Osteocyte (in vitro differentiated cells): ENCODE data around the gene JADE3. TPM values are rescaled to one million over a fixed set of nuclear protein-coding genes. Genes with fewer than 3 reads are reported as not detected.

ENCODE experiments used
- DNase-seq: peaks from one replicate; pipeline ENCODE4 v3.0.0; 2021; ENCODE audit warnings: mixed read lengths; ENCODE audit not compliant: unreplicated experiment; ENCODE audit errors: extremely low spot score
- H3K27ac Mint-ChIP-seq: one replicate; pipeline ENCODE4 v1.8.0; 2021; ENCODE audit warnings: mild to moderate bottlenecking, mixed read lengths; ENCODE audit not compliant: unreplicated experiment
- H3K27me3 Mint-ChIP-seq: one replicate; pipeline ENCODE4 v1.8.0; 2021; ENCODE audit warnings: mixed read lengths; ENCODE audit not compliant: unreplicated experiment
- H3K36me3 Mint-ChIP-seq: one replicate; pipeline ENCODE4 v1.8.0; 2021; ENCODE audit warnings: mixed read lengths; ENCODE audit not compliant: unreplicated experiment
- H3K4me1 Mint-ChIP-seq: one replicate; pipeline ENCODE4 v1.8.0; 2021; ENCODE audit warnings: mixed read lengths; ENCODE audit not compliant: unreplicated experiment
- H3K4me3 Mint-ChIP-seq: one replicate; pipeline ENCODE4 v1.8.0; 2021; ENCODE audit warnings: mild to moderate bottlenecking, moderate library complexity, mixed read lengths; ENCODE audit not compliant: unreplicated experiment
- H3K9me3 Mint-ChIP-seq: one replicate; pipeline ENCODE4 v1.8.0; 2021; ENCODE audit warnings: mixed read lengths; ENCODE audit not compliant: unreplicated experiment
- CTCF ChIP-seq: fragments of 200-600 bp; sonication (generic); IDR thresholded peaks from 2 replicates; pipeline ENCODE4 v1.5.0; 2021; ENCODE audit warnings: antibody characterized with exemption, mild to moderate bottlenecking, moderate library complexity
- total RNA-seq: library from RNA; stranded (reverse); gene quantifications from 2 replicates; pipeline ENCODE4 v1.2.1, GENCODE V29; 2021

The JADE3 gene
- total RNA-seq, 1 donor from 2014 or later = 11.2 TPM

DNA sequence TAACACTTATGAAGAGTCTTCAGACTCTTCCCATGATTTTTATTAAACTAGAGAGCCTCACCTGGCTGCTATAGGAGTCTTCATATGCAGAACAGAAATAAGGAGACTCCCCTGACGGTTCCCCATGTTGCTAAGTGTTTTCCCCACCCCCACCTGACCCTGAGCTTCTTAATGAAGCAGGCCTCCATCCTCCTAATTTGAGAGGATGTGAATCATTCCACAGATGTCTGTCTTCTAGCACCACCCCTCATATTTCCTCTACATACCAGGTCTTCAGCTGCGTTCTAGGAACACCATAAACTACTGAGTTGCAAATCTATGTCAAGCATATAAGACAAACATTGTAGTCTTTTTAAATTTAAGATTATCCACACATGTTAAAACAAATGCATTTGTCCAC, 38.5 kb upstream of the JADE3 start:
- Mint-ChIP-seq H3K27ac (no peak overlapping the region), H3K27me3 (no peaks in the 10 kb centered on the region), H3K36me3 (peaks cover 2% of the 10 kb centered on the region), H3K4me3 (no peak overlapping the region), H3K9me3 (peaks cover 3% of the 10 kb centered on the region), H3K4me1 (peaks cover 12% of the 10 kb centered on the region)
- no peak for DNase-seq
- no peak for TF ChIP-seq CTCF

DNA sequence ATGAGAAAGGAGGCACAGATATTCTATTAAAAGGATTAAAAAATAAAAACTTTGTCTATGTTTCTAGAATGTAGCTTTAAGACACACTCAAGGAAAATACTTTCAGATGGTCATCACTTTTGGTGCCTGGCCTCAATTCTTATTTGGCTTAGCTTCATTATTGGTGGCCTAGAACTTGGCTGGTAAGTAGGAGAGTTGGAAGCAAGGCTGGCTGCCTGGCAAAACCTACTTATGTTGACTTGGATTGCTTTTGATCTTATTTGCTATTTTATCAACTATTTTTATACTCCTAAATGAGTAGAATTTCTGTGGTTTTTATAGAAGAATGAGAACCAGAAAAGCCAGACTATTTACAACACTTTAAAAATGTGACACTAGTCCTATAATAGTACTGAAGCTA, 35.3 kb upstream of the JADE3 start:
- Mint-ChIP-seq H3K27me3 (no peaks in the 10 kb centered on the region), H3K27ac (no peak overlapping the region), H3K4me1 (peaks cover 12% of the 10 kb centered on the region), H3K9me3 (peaks cover 3% of the 10 kb centered on the region), H3K4me3 (no peak overlapping the region), H3K36me3 (peaks cover 2% of the 10 kb centered on the region)
- TF ChIP-seq CTCF = no peak
- DNase-seq = no peak

GRCh38 chrX:46882266-46882665, 30.0 kb upstream of the JADE3 start:
- Mint-ChIP-seq H3K4me1 (no peaks in the 10 kb centered on the region), H3K9me3 (peaks cover 7% of the 10 kb centered on the region), H3K27ac (no peak overlapping the region), H3K4me3 (no peak overlapping the region), H3K27me3 (no peaks in the 10 kb centered on the region), H3K36me3 (peaks cover 2% of the 10 kb centered on the region)
- no peak for DNase-seq
- no peak for TF ChIP-seq CTCF

DNA sequence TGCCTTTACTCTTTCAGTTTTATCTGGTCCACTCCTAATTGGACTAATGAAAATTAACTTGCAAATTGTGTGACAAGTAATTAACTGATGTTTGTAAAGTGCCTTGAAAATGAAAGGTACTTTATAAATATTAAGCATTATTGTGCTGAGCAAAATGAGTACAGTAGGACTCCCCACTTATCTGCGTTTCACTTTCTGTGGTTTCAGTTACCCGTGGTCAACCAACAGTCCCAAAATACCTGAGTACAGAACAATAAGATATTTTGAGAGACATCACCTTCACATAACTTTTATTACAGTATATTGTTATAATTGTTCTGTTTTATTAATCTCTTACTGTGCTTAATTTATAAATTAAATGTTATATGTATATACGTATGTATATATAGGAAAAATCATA, 27.4 kb upstream of the JADE3 start:
- Mint-ChIP-seq H3K27ac (no peak overlapping the region), H3K4me3 (no peak overlapping the region), H3K27me3 (no peaks in the 10 kb centered on the region), H3K9me3 (peaks cover 7% of the 10 kb centered on the region), H3K36me3 (peaks cover 1% of the 10 kb centered on the region), H3K4me1 (no peaks in the 10 kb centered on the region)
- no peak for DNase-seq
- no peak for TF ChIP-seq CTCF

GRCh38 chrX:46898207-46898606, 14.0 kb upstream of the JADE3 start:
- no peaks in the 10 kb centered on the region for H3K36me3 Mint-ChIP-seq
- peaks cover 5% of the 10 kb centered on the region for H3K9me3 Mint-ChIP-seq
- H3K4me3 Mint-ChIP-seq = no peak overlapping the region
- no peaks in the 10 kb centered on the region for H3K4me1 Mint-ChIP-seq
- DNase-seq = no peak
- no peak for TF ChIP-seq CTCF
- H3K27ac Mint-ChIP-seq = no peak overlapping the region
- no peaks in the 10 kb centered on the region for H3K27me3 Mint-ChIP-seq
